ENCODE data around the gene DCX. TPM values are rescaled to one million over a fixed set of nuclear protein-coding genes. Genes with fewer than 3 reads are reported as not detected.

Gene DCX
- total RNA-seq, 2 donors from 2014 or later = 0.66 to 1.1 TPM

DNA sequence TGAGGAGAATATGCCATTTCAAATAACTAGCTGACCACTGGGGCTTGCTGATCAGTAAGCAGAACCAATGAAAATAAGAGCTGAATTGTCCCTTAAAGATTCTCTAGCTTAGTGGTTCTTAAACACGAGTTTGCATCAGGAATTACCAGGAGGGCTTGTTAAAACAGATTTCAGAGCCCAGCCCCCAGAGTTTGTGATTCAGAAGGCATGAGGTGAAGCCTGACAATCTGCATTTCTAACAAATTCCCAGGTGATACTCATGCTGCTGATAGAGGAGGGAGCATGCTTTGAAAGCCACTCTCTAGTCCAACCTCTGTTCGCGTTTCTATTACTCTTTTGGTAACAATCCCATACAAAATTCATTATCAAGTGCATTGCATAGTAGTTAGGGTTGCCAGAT, 35.5 kb downstream of the DCX start:
- no peaks in the 10 kb centered on the region for H3K36me3 ChIP-seq (ENCODE audit: control insufficient read depth, insufficient read depth, low read length)
- DNase-seq = no peak
- no peaks in the 10 kb centered on the region for H3K27me3 ChIP-seq (ENCODE audit: control insufficient read depth, insufficient read depth, low read length, poor library complexity, severe bottlenecking)
- peaks cover 24% of the 10 kb centered on the region for H3K4me1 Mint-ChIP-seq
- 20 to 40% methylated on average over 1 to 3 of the region's 3 CpGs for WGBS, 2 experiments (ENCODE audit: insufficient coverage in 1 of 2, insufficient read length in 1 of 2)
- H3K4me1 ChIP-seq (ENCODE audit: control insufficient read depth, insufficient read depth, low read length) = no peaks in the 10 kb centered on the region
- no peak overlapping the region for H3K27ac ChIP-seq (ENCODE audit: low read depth, low read length)
- H3K9me3 ChIP-seq (ENCODE audit: control insufficient read depth, low read length) = no peaks in the 10 kb centered on the region
- H3K9ac ChIP-seq (ENCODE audit: extremely low read depth, low read length, poor library complexity, severe bottlenecking) = no peak overlapping the region
- H3K36me3 Mint-ChIP-seq (ENCODE audit: low read depth) = no peaks in the 10 kb centered on the region
- H3K4me3 Mint-ChIP-seq = no peak overlapping the region
- H3K9me3 Mint-ChIP-seq = no peaks in the 10 kb centered on the region
- H3K4me3 ChIP-seq (ENCODE audit: low read length) = no peak overlapping the region
- H3K27ac Mint-ChIP-seq = no peak overlapping the region
- H3K27me3 Mint-ChIP-seq (ENCODE audit: insufficient read depth) = no peaks in the 10 kb centered on the region
- TF ChIP-seq, protein P1, sequence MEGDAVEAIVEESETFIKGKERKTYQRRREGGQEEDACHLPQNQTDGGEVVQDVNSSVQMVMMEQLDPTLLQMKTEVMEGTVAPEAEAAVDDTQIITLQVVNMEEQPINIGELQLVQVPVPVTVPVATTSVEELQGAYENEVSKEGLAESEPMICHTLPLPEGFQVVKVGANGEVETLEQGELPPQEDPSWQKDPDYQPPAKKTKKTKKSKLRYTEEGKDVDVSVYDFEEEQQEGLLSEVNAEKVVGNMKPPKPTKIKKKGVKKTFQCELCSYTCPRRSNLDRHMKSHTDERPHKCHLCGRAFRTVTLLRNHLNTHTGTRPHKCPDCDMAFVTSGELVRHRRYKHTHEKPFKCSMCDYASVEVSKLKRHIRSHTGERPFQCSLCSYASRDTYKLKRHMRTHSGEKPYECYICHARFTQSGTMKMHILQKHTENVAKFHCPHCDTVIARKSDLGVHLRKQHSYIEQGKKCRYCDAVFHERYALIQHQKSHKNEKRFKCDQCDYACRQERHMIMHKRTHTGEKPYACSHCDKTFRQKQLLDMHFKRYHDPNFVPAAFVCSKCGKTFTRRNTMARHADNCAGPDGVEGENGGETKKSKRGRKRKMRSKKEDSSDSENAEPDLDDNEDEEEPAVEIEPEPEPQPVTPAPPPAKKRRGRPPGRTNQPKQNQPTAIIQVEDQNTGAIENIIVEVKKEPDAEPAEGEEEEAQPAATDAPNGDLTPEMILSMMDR (conservative IDR thresholded peaks at IDR 0.05) = no peak

DNA sequence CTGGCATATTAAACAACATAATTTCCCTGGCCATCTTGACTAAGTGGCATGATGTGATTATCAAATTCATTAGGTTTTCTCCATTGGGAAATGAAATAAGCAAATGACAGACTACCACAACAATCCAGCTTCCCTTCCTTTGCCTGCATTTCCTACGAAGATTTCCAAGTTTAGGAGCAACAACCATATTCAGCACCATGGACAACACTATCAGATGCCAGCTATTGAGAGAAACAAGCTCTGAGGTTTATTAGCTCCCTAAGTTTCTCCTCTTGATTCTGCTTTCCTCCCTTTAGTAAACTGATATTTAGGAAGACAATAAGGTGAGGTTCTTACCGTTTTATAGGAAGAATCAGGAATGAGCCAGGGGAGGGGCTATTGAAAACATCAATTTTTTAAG, 36.2 kb downstream of the DCX start:
- Mint-ChIP-seq H3K4me1 (peaks cover 24% of the 10 kb centered on the region), H3K4me3 (no peak overlapping the region), H3K9me3 (no peaks in the 10 kb centered on the region), H3K36me3 (ENCODE audit: low read depth) (no peaks in the 10 kb centered on the region), H3K27me3 (ENCODE audit: insufficient read depth) (no peaks in the 10 kb centered on the region), H3K27ac (no peak overlapping the region)
- no peaks in the 10 kb centered on the region for H3K9me3 ChIP-seq (ENCODE audit: control insufficient read depth, low read length)
- no peak for DNase-seq
- TF ChIP-seq, protein P1 (conservative IDR thresholded peaks at IDR 0.05) = no peak
- H3K4me1 ChIP-seq (ENCODE audit: control insufficient read depth, insufficient read depth, low read length) = no peaks in the 10 kb centered on the region
- H3K4me3 ChIP-seq (ENCODE audit: low read length) = no peak overlapping the region
- H3K9ac ChIP-seq (ENCODE audit: extremely low read depth, low read length, poor library complexity, severe bottlenecking) = no peak overlapping the region
- H3K27me3 ChIP-seq (ENCODE audit: control insufficient read depth, insufficient read depth, low read length, poor library complexity, severe bottlenecking) = no peaks in the 10 kb centered on the region
- 20 to 26% methylated on average over 1 to 2 of the region's 2 CpGs for WGBS, 2 experiments (ENCODE audit: insufficient coverage in 1 of 2, insufficient read length in 1 of 2)
- no peaks in the 10 kb centered on the region for H3K36me3 ChIP-seq (ENCODE audit: control insufficient read depth, insufficient read depth, low read length)
- no peak overlapping the region for H3K27ac ChIP-seq (ENCODE audit: low read depth, low read length)

DNA sequence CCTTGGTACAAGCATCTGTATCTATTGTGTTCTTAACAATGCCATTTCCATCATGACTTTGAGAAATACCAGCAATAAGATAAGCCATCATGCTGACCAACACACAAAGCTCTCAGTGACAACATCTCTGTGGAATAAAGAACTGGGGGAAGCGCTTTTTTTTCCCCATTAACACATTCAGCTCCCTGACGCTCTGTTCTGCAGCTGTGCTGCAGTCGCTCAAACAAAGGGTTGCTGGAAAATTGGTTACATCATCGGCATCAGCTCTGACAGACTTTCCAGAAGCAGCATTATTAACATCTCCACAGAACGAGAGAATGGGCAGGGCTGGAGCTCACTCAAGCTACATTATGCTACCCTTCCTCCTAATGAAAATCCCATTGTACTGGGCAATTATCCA, 39.9 kb downstream of the DCX start:
- TF ChIP-seq, protein P1 (conservative IDR thresholded peaks at IDR 0.05) = no peak
- Histone ChIP-seq H3K27me3 (ENCODE audit: control insufficient read depth, insufficient read depth, low read length, poor library complexity, severe bottlenecking) (no peaks in the 10 kb centered on the region), H3K4me3 (ENCODE audit: low read length) (no peak overlapping the region), H3K4me1 (ENCODE audit: control insufficient read depth, insufficient read depth, low read length) (no peaks in the 10 kb centered on the region), H3K27ac (ENCODE audit: low read depth, low read length) (peak overlapping the region; percentile 83), H3K36me3 (ENCODE audit: control insufficient read depth, insufficient read depth, low read length) (no peaks in the 10 kb centered on the region), H3K9ac (ENCODE audit: extremely low read depth, low read length, poor library complexity, severe bottlenecking) (no peak overlapping the region), H3K9me3 (ENCODE audit: control insufficient read depth, low read length) (no peaks in the 10 kb centered on the region)
- Mint-ChIP-seq H3K27me3 (ENCODE audit: insufficient read depth) (no peaks in the 10 kb centered on the region), H3K4me3 (no peak overlapping the region), H3K27ac (no peak overlapping the region), H3K9me3 (no peaks in the 10 kb centered on the region), H3K4me1 (peaks cover 12% of the 10 kb centered on the region), H3K36me3 (ENCODE audit: low read depth) (no peaks in the 10 kb centered on the region)
- 62% methylated on average over 5 of the region's 5 CpGs; no CpG with 5 or more reads in 1 of the 2 experiments for WGBS, 2 experiments (ENCODE audit: insufficient coverage in 1 of 2, insufficient read length in 1 of 2)
- no peak for DNase-seq

All from endodermal cell (in vitro differentiated cells).